Effector memory CD8-positive, alpha-beta T cell (primary cell): ENCODE measurements around the gene ASPSCR1.
A peak's percentile ranks its signal among the peaks of the same experiment; 100 is the strongest.

Source experiments
- ATAC-seq: fragments of 150-1000 bp; cut with Tn5 transposase; replicated peaks from 2 replicates; pipeline ENCODE4 v1.10.0; 2021; ENCODE audit warnings: mild to moderate bottlenecking, moderate library complexity
- DNase-seq, 3 experiments: peaks; one replicate each; pipeline ENCODE4 v3.0.0; 2021
- H3K27ac Mint-ChIP-seq, 2 donors: one replicate each; pipeline ENCODE4 v1.8.0; 2022; ENCODE audit warnings: mild to moderate bottlenecking in 2 of 2, mixed read lengths in 2 of 2, moderate library complexity in 2 of 2
- H3K27me3 Mint-ChIP-seq, 2 donors: one replicate each; pipeline ENCODE4 v1.8.0; 2022; ENCODE audit warnings: mixed read lengths in 2 of 2
- H3K36me3 Mint-ChIP-seq: one replicate; pipeline ENCODE4 v1.8.0; 2022; ENCODE audit warnings: mild to moderate bottlenecking, moderate library complexity, mixed read lengths; ENCODE audit not compliant: insufficient read depth
- H3K4me1 Mint-ChIP-seq, 2 donors: one replicate each; pipeline ENCODE4 v1.8.0; 2022; ENCODE audit warnings: low read depth in 2 of 2, mixed read lengths in 2 of 2
- H3K4me3 Mint-ChIP-seq, 2 donors: one replicate each; pipeline ENCODE4 v1.8.0; 2022; ENCODE audit warnings: mild to moderate bottlenecking in 2 of 2, mixed read lengths in 2 of 2, moderate library complexity in 2 of 2
- H3K9me3 Mint-ChIP-seq, 2 donors: one replicate each; pipeline ENCODE4 v1.8.0; 2022; ENCODE audit warnings: mixed read lengths in 2 of 2

Gene ASPSCR1

DNA sequence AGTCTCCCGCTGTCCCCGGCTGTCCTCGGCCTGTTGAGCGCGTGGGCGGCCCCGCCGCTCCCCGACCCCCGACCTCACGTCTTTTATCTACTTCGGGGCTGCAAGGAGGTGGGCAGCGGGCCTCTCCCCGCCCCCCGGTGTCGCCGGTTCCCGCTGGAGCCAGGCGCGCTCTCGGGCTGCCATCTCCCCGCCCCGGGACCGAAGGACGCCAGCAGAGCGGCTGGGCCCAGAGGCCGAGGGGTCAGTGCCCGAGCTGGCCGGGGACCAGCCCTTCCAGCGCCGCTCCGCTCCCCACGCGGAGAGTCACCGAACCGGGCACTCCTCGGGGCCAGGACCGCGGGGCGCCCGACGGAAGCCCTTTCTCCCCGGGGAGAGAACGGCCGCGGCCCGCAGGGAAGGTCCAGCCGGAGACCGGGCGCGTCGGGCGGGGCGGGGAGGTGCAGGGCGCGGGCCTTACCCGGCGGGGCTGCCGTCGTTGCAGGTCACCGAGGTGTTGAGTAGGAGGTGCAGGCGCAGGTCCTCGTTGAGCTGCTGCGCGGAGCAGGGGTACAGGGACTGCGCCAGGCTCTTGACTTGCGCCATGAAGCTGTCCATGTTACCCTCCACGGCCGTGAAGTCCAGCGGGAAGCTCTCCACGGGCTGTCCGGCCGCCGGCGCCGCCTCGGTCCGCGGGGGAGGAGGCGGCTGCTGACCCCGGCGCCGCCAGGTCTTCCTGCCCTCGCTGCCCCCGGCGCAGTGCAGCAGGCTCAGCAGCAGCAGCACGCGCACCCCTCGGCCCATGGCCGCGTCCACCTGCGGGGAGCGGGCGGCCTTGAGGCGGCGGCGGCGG lies 17.1 kb upstream of the ASPSCR1 start:
- Mint-ChIP-seq H3K4me1 (peaks cover 0 to 7% of the 10 kb centered on the region in 2 donors), H3K27me3 (peaks cover 27 to 59% of the 10 kb centered on the region in 2 donors), H3K9me3 (no peaks in the 10 kb centered on the region), H3K27ac (no peak overlapping the region), H3K4me3 (peak overlapping the region in 1 of 2 donors; percentile 33), H3K36me3 (no peaks in the 10 kb centered on the region)
- no peak for DNase-seq
- ATAC-seq, result no peak

GRCh38 chr17:81961087-81961511 lies 16.3 kb upstream of the ASPSCR1 start, which contains the start of gene NOTUM:
Gene NOTUM, minus strand, starts transcription at chr17:81961187. Its CDS starts 278 bp downstream, at chr17:81960909.
- H3K27me3 Mint-ChIP-seq, result peaks cover 27 to 59% of the 10 kb centered on the region in 2 donors
- DNase-seq (no peak), ATAC-seq (no peak)
- no peaks in the 10 kb centered on the region for H3K36me3 Mint-ChIP-seq
- H3K4me3 Mint-ChIP-seq, result peak within 1 kb of the TSS in 1 of 2 donors; percentile 33
- H3K27ac Mint-ChIP-seq, result no peak within 1 kb of the TSS
- peaks cover 0 to 7% of the 10 kb centered on the region in 2 donors for H3K4me1 Mint-ChIP-seq
- no peaks in the 10 kb centered on the region for H3K9me3 Mint-ChIP-seq

DNA sequence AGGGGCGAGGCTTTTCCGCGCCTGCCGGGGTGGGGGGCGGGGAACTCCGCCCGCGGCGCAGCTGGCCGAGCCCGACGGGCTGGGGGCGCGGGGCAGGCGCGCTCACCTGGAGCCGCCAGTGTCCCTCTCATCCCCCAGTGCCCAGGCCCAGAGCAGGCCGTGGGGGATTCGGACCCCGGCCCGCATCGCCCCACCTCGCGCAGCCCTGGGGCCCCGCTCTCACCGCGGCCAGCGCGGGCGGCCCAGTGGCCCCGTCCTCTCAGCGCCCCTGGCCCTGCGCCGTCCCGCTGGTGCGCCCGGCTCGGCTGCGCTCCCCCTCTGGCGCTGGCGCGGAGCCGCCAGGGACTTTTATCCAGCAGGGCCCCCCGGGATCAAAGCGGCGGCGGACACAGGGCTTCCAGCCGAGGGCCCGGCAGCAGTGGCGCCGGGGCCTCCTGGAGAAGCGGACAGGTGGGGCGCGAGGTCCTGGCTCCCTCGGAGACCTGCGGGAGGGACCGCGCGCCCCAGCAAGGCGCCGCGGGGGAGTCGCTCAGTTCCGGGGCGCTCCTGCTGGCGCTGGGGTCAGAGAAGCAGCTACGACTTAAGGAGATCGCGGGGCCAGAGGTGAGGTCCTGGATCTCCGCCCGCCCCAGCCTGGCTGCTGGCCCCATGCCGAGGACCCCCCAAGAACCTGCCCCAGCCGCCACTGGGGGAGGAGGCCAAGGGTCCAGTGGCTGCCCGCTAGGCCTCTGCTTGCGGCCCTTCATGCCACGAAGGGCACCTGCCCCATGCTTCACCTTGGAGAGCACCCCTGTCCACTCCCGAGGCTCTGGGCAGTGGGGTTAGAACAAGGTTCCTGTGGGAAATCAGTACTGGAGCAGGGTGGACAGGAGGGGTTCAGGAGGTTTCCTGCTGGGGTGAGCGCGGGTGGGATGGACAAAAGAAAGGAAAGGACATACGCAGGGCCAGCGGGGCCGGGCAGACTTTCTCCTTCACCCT lies 15.6 kb upstream of the ASPSCR1 start:
- peaks cover 27 to 59% of the 10 kb centered on the region in 2 donors for H3K27me3 Mint-ChIP-seq
- DNase-seq, result no peak
- H3K36me3 Mint-ChIP-seq, result no peaks in the 10 kb centered on the region
- H3K27ac Mint-ChIP-seq, result no peak overlapping the region
- no peak overlapping the region for H3K4me3 Mint-ChIP-seq
- H3K9me3 Mint-ChIP-seq, result no peaks in the 10 kb centered on the region
- peaks cover 0 to 7% of the 10 kb centered on the region in 2 donors for H3K4me1 Mint-ChIP-seq
- ATAC-seq, result no peak

DNA sequence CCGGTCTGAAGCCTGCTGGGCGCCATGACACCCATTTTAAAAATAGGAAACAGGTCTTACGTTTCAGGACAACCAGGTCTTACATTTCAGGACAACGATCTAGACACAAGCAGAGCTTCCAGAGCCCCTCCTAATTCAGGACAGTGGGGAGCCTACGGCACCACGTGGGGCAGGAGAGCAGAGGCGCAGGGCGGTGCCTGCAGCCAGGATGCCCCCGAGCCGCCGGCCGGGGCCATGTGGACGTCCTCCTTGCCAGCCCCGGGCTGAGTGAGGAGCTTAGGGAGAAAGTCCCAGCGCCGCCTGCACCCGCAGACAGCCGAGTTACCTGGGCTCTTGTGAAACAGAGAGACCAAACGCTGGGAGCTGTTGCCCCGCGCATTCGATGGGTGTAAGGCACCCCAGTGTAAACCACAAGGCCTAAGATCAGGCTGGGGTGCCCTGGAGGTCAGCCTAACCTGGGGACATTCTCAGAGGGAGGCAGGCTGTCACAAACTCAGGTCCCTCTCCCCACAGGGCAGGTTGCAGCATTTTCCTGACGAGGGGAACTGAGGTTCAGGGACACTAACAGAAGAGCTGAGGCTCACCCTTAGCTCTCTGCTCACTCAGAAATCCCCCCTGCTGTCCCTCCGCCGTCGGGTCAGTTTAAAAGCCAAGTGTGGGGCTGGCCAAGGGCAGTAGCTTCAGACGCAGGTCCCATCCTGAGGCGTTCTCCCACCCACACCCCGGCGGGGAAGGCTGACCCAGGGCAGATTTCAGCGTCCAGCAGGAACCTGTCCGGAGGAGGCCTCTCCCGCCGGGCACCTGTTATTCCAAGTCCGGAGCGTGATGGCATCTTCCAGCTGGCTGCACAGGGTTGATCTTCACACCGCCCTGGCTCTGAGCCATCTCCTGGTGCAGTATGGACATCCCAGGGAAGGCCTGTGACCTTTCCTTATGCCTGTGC lies 14.7 kb upstream of the ASPSCR1 start:
- H3K27ac Mint-ChIP-seq, result no peak overlapping the region

GRCh38 chr17:81964081-81964849 lies 13.2 kb upstream of the ASPSCR1 start:
- Mint-ChIP-seq H3K4me1 (peaks cover 3 to 11% of the 10 kb centered on the region in 2 donors), H3K4me3 (peak overlapping the region in 1 of 2 donors; percentile 40), H3K27ac (no peak overlapping the region), H3K9me3 (no peaks in the 10 kb centered on the region), H3K36me3 (peaks cover 5% of the 10 kb centered on the region), H3K27me3 (peaks cover 10 to 35% of the 10 kb centered on the region in 2 donors)
- ATAC-seq, result no peak
- no peak for DNase-seq

More for the DNA sequence above, 14.7 kb upstream of the ASPSCR1 start:
- Mint-ChIP-seq H3K4me3 (peak overlapping the region in 1 of 2 donors; percentile 40), H3K27me3 (peaks cover 23 to 49% of the 10 kb centered on the region in 2 donors), H3K4me1 (peaks cover 0 to 7% of the 10 kb centered on the region in 2 donors), H3K36me3 (no peaks in the 10 kb centered on the region), H3K9me3 (no peaks in the 10 kb centered on the region)
- ATAC-seq (no peak), DNase-seq (no peak)

GRCh38 chr17:81966343-81967243 lies 10.8 kb upstream of the ASPSCR1 start:
- ATAC-seq (no peak), DNase-seq (no peak)
- peaks cover 10 to 35% of the 10 kb centered on the region in 2 donors for H3K27me3 Mint-ChIP-seq
- H3K9me3 Mint-ChIP-seq, result no peaks in the 10 kb centered on the region
- no peak overlapping the region for H3K27ac Mint-ChIP-seq
- H3K36me3 Mint-ChIP-seq, result peaks cover 5% of the 10 kb centered on the region
- peaks cover 3 to 13% of the 10 kb centered on the region in 2 donors for H3K4me1 Mint-ChIP-seq
- H3K4me3 Mint-ChIP-seq, result peak overlapping the region in 1 of 2 donors; percentile 33

GRCh38 chr17:81967244-81967532 lies 10.2 kb upstream of the ASPSCR1 start:
- Mint-ChIP-seq H3K27ac (no peak overlapping the region), H3K4me1 (peaks cover 3 to 13% of the 10 kb centered on the region in 2 donors), H3K36me3 (peaks cover 5% of the 10 kb centered on the region), H3K4me3 (no peak overlapping the region), H3K9me3 (no peaks in the 10 kb centered on the region), H3K27me3 (peaks cover 10 to 31% of the 10 kb centered on the region in 2 donors)
- DNase-seq (no peak), ATAC-seq (no peak)

GRCh38 chr17:81967533-81968395 lies 9.7 kb upstream of the ASPSCR1 start:
- Mint-ChIP-seq H3K36me3 (peaks cover 5% of the 10 kb centered on the region), H3K9me3 (no peaks in the 10 kb centered on the region), H3K4me1 (peaks cover 3 to 13% of the 10 kb centered on the region in 2 donors), H3K27ac (no peak overlapping the region), H3K4me3 (peak overlapping the region; percentile 38 to 65), H3K27me3 (peaks cover 10 to 26% of the 10 kb centered on the region in 2 donors)
- ATAC-seq (peak; percentile 96), DNase-seq (peak; percentile 66 to 67 (median 67))

- ATAC-seq, result no peak
- Mint-ChIP-seq H3K4me3 (peak overlapping the region in 1 of 2 donors; percentile 65), H3K27me3 (peaks cover 10 to 19% of the 10 kb centered on the region in 2 donors), H3K27ac (no peak overlapping the region), H3K9me3 (no peaks in the 10 kb centered on the region), H3K4me1 (peaks cover 3 to 13% of the 10 kb centered on the region in 2 donors), H3K36me3 (peaks cover 5% of the 10 kb centered on the region)
- no peak for DNase-seq
Observed at GRCh38 chr17:81968396-81968745, 9.1 kb upstream of the ASPSCR1 start.

DNA sequence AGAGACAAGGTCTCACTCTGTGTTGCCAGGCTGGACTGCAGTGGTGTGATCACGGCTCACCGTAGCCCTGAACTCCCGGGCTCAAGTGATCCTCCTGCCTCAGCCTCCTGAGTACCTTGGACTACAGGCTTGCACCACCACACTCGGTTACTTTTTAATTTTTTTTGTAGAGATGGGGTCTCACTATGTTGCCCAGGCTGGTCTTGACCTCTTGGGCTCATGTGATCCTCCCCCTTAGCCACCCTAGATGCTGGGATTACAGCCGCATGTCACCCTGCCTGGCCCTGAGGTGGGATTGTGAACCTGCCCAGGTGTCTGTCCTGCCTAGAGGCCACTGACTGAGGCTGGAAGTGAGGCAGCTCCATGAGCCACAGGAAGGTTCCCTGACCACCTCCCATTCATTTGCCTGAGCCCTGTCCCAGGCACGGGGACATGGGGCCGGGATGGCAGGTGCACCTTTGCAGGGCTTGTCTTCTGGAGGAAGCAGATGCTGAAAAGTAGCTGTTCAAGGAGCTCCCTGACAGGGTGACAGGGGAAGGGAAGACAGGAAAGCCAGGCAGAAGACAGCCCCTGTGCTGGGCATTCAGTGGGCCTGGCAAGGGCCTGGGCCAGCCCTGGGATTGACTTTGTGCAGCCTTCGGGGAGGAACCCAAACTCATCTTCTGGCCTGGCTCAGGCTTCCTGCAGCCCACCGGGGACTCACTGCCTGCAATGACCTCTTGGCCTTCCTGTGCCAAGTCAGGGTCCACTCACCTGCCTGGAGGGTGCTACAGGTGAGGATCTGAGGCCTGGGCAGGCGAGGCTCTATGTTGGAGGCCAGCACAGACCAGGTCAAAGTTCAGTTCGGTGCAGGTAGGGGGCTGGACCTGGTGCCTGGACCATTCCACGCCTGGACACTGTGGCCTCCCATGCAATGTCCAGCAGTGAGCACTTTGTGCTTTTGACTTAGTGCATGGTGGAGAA lies 8.3 kb upstream of the ASPSCR1 start:
- DNase-seq (no peak), ATAC-seq (no peak)
- Mint-ChIP-seq H3K9me3 (no peaks in the 10 kb centered on the region), H3K4me3 (no peak overlapping the region), H3K4me1 (peaks cover 3 to 9% of the 10 kb centered on the region in 2 donors), H3K27me3 (peaks cover 5 to 12% of the 10 kb centered on the region in 2 donors), H3K36me3 (peaks cover 5% of the 10 kb centered on the region), H3K27ac (no peak overlapping the region)
